ENCODE data around the gene FBXL7. TPM values are rescaled to one million over a fixed set of nuclear protein-coding genes. Genes with fewer than 3 reads are reported as not detected.

Gene FBXL7
- polyA plus RNA-seq, 1 donor (not counting 4 experiments of a cell fraction or from before 2014, with no cell fraction given) = 0.22 TPM

DNA sequence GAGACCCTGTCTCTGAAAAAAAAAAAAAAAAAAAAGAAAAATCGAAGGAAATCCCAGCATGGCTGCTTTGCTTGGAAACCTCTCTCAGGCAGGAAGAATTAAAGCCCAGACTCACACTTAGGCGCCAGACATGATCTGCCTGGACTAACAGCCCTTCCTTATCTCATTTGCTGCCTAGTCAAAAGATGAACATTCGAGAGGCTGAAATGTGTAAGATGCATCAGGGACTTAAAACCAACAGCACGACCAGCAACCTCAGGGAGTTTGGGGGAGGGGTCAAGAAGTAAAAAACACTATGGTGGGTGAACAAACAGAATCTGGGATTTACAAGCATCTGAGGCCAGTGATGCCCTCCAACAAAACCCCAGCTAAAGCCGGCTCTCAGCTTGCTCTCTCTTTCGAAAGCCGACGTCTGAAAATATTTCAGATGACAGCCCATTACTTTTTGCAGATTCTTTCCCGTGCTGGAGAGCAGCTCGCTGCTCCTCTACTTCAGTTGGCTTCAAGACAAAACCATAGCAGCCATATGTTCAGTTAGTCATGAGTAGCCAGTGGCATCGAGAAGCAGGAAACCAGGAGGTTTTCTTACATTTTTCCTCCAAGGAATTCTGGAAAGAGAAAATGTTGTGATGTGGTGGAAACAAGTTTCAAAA, 429.8 kb downstream of the FBXL7 start:
- TF ChIP-seq EZH2 (IDR thresholded peaks at IDR 0.05; ENCODE audit: low read length) = no peak
- TF ChIP-seq, protein P1, sequence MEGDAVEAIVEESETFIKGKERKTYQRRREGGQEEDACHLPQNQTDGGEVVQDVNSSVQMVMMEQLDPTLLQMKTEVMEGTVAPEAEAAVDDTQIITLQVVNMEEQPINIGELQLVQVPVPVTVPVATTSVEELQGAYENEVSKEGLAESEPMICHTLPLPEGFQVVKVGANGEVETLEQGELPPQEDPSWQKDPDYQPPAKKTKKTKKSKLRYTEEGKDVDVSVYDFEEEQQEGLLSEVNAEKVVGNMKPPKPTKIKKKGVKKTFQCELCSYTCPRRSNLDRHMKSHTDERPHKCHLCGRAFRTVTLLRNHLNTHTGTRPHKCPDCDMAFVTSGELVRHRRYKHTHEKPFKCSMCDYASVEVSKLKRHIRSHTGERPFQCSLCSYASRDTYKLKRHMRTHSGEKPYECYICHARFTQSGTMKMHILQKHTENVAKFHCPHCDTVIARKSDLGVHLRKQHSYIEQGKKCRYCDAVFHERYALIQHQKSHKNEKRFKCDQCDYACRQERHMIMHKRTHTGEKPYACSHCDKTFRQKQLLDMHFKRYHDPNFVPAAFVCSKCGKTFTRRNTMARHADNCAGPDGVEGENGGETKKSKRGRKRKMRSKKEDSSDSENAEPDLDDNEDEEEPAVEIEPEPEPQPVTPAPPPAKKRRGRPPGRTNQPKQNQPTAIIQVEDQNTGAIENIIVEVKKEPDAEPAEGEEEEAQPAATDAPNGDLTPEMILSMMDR (optimal IDR thresholded peaks at IDR 0.05 in 1 of 3, IDR thresholded peaks at IDR 0.05 in 1 of 3, conservative IDR thresholded peaks at IDR 0.05 in 1 of 3; ENCODE audit: extremely low read depth in 1 of 3, insufficient read depth in 2 of 3, low read length in 3 of 3) = no peak
- no peak for FAIRE-seq
- Histone ChIP-seq H3K36me3 (ENCODE audit: control insufficient read depth in 2 of 2, extremely low read depth in 1 of 2, insufficient read depth in 2 of 2, low read length in 2 of 2) (no peaks in the 10 kb centered on the region), H3K4me1 (ENCODE audit: control insufficient read depth, extremely low read depth, insufficient read depth, low read length) (no peaks in the 10 kb centered on the region), H3K4me2 (ENCODE audit: control insufficient read depth, extremely low read depth, insufficient read depth, low read depth, low read length) (no peak overlapping the region), H3K9me3 (ENCODE audit: control insufficient read depth, low read depth, low read length) (no peaks in the 10 kb centered on the region), H2AFZ (ENCODE audit: control insufficient read depth, low read length) (no peak overlapping the region), H4K20me1 (ENCODE audit: control insufficient read depth, extremely low read depth, insufficient read depth, low read length) (no peaks in the 10 kb centered on the region), H3K4me3 (ENCODE audit: control insufficient read depth in 2 of 3, extremely low read depth in 1 of 3, insufficient read depth in 2 of 3, low read depth in 1 of 3, low read length in 3 of 3) (no peak overlapping the region), H3K27ac (ENCODE audit: control insufficient read depth, insufficient read depth, low read length) (no peak overlapping the region), H3K9me1 (ENCODE audit: control insufficient read depth, extremely low read depth, insufficient read depth, low read length) (no peaks in the 10 kb centered on the region), H3K79me2 (ENCODE audit: control insufficient read depth, insufficient read depth, low read length) (no peaks in the 10 kb centered on the region), H3K9ac (ENCODE audit: control insufficient read depth, extremely low read depth, insufficient read depth, low read length) (no peak overlapping the region), H3K27me3 (ENCODE audit: control insufficient read depth, extremely low read depth, insufficient read depth, low read length) (no peaks in the 10 kb centered on the region)
- DNase-seq (ENCODE audit: low read depth, low spot score) = no peak
- dilution Hi-C loops (cut with MboI; ENCODE audit: extremely low pct_ligation_motif_present, low sequenced_read_pairs) = no loop called here

DNA sequence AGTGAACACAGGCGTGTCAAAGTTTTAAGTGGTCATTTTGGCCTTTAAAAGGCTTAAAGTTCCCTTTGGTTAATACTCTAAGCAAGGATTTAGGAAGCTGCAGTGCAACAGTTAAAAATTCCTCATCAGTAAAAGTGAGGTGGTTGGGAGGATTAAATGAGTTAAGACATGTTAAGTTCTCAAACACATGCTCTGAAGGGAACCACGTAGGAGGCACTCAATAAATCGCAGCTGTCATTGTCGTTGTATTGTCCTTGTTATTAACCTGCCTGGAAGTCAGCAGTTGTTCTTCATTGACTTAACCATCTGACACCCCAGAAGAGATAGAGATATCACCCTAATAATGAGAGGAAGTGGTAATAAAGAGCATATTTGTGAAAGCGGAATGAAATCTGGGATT, 432.1 kb downstream of the FBXL7 start:
- dilution Hi-C loops (cut with MboI; ENCODE audit: extremely low pct_ligation_motif_present, low sequenced_read_pairs) = no loop called here
- no peaks in the 10 kb centered on the region for H4K20me1 ChIP-seq (ENCODE audit: control insufficient read depth, extremely low read depth, insufficient read depth, low read length)
- no peaks in the 10 kb centered on the region for H3K4me1 ChIP-seq (ENCODE audit: control insufficient read depth, extremely low read depth, insufficient read depth, low read length)
- no peak overlapping the region for H3K9ac ChIP-seq (ENCODE audit: control insufficient read depth, extremely low read depth, insufficient read depth, low read length)
- no peaks in the 10 kb centered on the region for H3K9me1 ChIP-seq (ENCODE audit: control insufficient read depth, extremely low read depth, insufficient read depth, low read length)
- H3K27me3 ChIP-seq (ENCODE audit: control insufficient read depth, extremely low read depth, insufficient read depth, low read length) = no peaks in the 10 kb centered on the region
- H3K36me3 ChIP-seq (ENCODE audit: control insufficient read depth in 2 of 2, extremely low read depth in 1 of 2, insufficient read depth in 2 of 2, low read length in 2 of 2) = no peaks in the 10 kb centered on the region
- no peaks in the 10 kb centered on the region for H3K79me2 ChIP-seq (ENCODE audit: control insufficient read depth, insufficient read depth, low read length)
- H3K4me2 ChIP-seq (ENCODE audit: control insufficient read depth, extremely low read depth, insufficient read depth, low read depth, low read length) = no peak overlapping the region
- no peak for TF ChIP-seq EZH2 (IDR thresholded peaks at IDR 0.05; ENCODE audit: low read length)
- TF ChIP-seq, protein P1 (optimal IDR thresholded peaks at IDR 0.05 in 1 of 3, IDR thresholded peaks at IDR 0.05 in 1 of 3, conservative IDR thresholded peaks at IDR 0.05 in 1 of 3; ENCODE audit: extremely low read depth in 1 of 3, insufficient read depth in 2 of 3, low read length in 3 of 3) = no peak
- DNase-seq (ENCODE audit: low read depth, low spot score) (no peak), FAIRE-seq (no peak)
- H3K27ac ChIP-seq (ENCODE audit: control insufficient read depth, insufficient read depth, low read length) = no peak overlapping the region
- no peak overlapping the region for H2AFZ ChIP-seq (ENCODE audit: control insufficient read depth, low read length)
- H3K9me3 ChIP-seq (ENCODE audit: control insufficient read depth, low read depth, low read length) = peaks cover 6% of the 10 kb centered on the region
- H3K4me3 ChIP-seq (ENCODE audit: control insufficient read depth in 2 of 3, extremely low read depth in 1 of 3, insufficient read depth in 2 of 3, low read depth in 1 of 3, low read length in 3 of 3) = no peak overlapping the region
